Subcutaneous adipose tissue (tissue), 4 donors: ENCODE results near the gene TRPV3. TPM values are rescaled to one million over a fixed set of nuclear protein-coding genes. Genes with fewer than 3 reads are reported as not detected.

Source experiments
- total RNA-seq, 4 donors: library from RNA; depleted of rRNA; stranded (reverse); fragments of >200 nt; gene quantifications; one replicate each; pipeline ENCODE4 v1.1.0, GENCODE V29; 2016
- TF ChIP-seq, protein P1 (sequence below): fragments of 450-650 bp; IDR thresholded peaks from one replicate; pipeline ENCODE4 v1.5.1; 2016; ENCODE audit warnings: low read depth, mild to moderate bottlenecking, control low read depth, antibody characterized with exemption, moderate library complexity

Gene TRPV3
- total RNA-seq, 4 donors from 2014 or later, result 0.16 to 2.8 (median 1.3) TPM

DNA sequence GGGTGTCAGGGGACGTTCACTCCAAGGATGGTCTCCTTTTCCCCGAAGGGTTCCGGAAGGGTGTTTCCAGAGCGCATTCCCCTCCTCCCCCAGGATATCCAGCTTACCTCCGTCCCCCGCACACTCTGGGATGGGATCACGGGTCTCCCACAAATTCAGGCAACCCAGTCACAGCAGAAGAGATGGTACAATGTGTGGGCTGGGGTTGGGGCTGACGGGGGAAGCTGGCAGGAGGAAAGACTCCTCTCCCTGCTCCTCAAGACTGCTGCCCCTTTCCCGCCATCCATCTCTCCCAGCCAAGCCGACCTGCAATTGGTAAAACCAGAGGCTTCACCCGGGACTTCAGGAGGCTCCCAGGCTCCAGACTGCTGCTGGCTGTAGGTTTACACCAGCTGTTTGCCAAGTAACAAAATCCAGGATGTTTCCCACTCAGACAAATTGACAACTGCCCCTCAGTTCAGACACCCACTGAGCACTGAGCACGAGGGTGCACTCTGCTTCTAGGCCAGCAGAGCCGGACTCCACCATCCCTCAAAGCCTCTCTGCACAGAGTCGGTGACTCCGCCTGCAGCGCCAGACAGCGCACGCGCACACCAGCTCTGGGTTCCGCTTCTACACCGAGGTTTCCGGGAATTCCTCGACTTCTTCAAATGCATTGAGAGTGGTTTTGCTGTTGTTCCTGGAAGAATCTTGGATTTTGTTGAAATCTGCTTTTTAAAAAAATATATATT is 44.1 kb downstream of the TRPV3 start:
- TF ChIP-seq, protein P1, sequence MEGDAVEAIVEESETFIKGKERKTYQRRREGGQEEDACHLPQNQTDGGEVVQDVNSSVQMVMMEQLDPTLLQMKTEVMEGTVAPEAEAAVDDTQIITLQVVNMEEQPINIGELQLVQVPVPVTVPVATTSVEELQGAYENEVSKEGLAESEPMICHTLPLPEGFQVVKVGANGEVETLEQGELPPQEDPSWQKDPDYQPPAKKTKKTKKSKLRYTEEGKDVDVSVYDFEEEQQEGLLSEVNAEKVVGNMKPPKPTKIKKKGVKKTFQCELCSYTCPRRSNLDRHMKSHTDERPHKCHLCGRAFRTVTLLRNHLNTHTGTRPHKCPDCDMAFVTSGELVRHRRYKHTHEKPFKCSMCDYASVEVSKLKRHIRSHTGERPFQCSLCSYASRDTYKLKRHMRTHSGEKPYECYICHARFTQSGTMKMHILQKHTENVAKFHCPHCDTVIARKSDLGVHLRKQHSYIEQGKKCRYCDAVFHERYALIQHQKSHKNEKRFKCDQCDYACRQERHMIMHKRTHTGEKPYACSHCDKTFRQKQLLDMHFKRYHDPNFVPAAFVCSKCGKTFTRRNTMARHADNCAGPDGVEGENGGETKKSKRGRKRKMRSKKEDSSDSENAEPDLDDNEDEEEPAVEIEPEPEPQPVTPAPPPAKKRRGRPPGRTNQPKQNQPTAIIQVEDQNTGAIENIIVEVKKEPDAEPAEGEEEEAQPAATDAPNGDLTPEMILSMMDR, result no peak

DNA sequence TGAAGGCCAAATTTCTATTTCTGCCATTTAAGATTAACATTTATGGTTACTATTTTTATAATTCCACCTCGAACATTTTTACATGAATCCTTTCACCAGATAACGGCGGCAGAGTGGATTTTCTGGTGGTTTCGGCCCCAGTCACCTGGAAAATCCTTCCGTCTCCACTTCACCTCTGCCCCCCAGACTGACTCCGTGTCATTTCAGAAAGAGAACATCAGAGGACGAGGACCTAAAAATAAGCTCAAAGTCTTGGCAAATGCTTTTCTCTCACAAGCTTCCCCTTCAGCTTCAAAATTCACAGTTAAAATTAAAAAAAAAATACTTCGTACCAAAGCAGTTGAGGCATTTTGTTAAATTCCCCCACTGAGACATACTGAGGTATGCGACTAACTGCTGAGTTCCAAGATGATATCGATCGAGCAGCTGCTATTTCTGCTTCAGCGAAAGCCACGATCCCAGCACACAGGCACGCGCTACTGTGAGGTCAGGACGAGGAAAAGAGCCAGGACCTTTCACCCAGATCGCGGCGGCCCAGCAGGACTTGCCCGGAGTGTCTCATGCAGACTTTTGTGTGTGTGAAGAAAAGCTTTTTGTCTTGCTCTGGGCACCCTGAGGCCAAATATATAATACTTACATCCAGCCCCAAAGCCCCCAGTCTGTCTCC is 45.0 kb downstream of the TRPV3 start:
- TF ChIP-seq, protein P1, result no peak

DNA sequence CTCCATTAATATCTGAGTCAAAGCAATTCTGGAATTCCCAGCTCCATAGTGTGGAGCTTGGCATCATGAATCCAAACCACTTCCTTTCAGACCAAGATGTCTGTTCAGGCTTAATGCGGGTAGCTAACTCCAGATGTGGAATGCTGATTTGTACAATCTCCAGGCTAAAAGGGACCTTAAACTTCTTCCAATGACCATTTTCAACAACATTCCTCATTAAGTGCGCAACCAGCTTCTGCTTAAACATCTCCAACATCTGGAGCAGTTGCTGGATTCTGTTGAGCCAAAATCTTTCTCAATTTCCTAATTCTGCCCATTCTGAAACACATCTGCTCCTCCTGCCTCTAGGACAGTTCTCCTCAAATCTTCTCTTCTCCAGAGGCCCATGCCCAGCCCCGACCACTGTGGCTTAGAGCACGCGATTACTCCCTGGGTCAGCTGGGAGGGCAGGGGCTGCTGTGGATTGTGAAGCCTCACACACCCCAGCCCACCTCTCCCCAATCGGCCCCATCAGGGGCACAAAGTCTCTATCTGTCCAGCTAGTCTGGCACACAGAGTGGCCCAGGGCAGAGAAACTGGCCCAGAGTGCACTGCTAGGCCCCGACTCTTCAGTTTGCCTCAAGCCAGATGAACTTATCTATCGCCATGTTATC is 45.6 kb downstream of the TRPV3 start:
- TF ChIP-seq, protein P1, result no peak

DNA sequence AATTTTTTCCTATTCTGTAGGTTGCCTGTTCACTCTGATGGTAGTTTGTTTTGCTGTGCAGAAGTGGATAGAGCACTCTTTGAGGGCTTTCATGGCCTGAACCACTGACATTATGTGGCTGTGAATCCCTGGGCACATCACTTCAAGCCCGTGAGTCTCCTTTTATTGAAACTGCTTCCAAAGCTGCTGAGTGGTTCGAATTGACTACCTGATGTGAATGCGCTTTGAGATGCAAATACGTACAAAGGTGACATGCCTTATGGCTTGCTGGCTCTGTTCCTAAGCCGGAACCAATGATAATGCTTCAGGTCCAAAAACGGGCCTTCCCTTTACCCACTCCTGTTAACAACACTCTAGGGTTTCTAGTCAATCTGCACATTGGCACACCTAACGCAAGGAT is 47.5 kb downstream of the TRPV3 start:
- TF ChIP-seq, protein P1, result no peak

DNA sequence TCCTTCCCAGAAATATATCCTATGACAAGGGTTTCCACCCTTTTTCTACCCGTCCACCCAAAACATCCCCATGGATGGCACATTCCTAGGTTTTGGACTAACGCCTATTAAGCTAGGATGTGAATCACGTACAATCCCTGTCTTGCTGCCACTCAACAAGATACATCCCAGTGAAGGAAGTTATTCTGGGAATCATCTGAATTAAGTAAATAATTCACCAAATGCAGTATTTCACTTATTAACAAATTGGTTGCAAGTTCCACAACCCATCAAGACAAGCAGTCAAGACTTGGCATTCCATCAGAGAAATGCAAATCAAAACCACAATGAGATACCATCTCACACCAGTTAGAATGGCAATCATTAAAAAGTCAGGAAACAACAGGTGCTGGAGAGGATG is 49.7 kb downstream of the TRPV3 start:
- TF ChIP-seq, protein P1, result no peak

DNA sequence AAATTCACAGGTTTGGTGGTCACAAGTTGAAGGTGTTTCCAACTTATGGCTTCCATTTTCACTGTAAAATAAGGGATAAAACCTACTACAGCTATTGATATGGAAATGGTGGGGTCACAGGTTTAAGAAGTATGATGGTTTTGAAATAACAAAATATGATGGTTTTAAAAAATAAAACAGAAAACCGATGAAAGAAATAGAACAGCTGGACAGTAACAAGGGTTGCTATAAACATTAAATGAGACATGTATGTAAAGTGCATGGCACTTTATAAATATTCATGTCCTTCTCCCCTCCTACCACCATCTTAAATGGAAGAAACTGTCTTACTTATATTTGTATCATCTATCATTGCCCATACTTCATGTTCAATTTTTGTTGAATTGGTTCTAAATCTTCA is 50.5 kb downstream of the TRPV3 start:
- TF ChIP-seq, protein P1, result no peak

DNA sequence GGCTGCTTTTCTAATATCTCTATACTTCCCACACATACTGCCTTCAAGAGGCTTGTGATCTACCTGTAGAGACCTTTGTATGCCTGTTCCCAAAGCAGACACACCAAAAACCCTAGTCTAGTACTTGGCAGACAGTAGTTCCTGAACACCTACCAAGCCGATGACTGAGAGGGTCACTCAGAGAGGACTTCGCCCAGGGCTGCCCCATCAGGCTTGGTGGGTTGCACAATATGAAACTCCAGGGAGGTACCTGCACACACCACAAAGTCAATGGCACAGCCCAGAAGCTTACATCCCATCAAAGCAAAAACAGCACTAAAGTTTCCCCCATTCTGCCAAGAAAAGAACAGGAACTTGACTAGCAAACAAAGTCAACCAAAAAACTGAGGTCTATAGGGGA is 51.6 kb downstream of the TRPV3 start:
- TF ChIP-seq, protein P1, result no peak
